ENCODE data around the gene PREX1.
"Not testable (repeated sequence)": the region's sequence is repeated elsewhere in the genome, so short reads cannot be mapped to it uniquely, and the experiment has no call there.

Gene PREX1

GRCh38 chr20:48823960-48824498 lies 3.8 kb downstream of the PREX1 start:
- DNase-seq = no peak

GRCh38 chr20:48823476-48823875 lies 4.3 kb downstream of the PREX1 start:
- no peak for DNase-seq

- DNase-seq = no peak
Measured at GRCh38 chr20:48822879-48823385, 4.9 kb downstream of the PREX1 start.

- no peak for DNase-seq
Measured at GRCh38 chr20:48822178-48822577, 5.6 kb downstream of the PREX1 start.

- no peak for DNase-seq
Measured at GRCh38 chr20:48821261-48821920, 6.4 kb downstream of the PREX1 start.

- DNase-seq = no peak
Measured at GRCh38 chr20:48820649-48820973, 7.2 kb downstream of the PREX1 start.

- no peak for DNase-seq
Measured at GRCh38 chr20:48819821-48820648, 7.8 kb downstream of the PREX1 start.

GRCh38 chr20:48819089-48819488 lies 8.7 kb downstream of the PREX1 start:
- no peak for DNase-seq

GRCh38 chr20:48818481-48818987 lies 9.3 kb downstream of the PREX1 start:
- no peak for DNase-seq

- no peak for DNase-seq
Measured at GRCh38 chr20:48818031-48818370, 9.8 kb downstream of the PREX1 start.

- no peak for DNase-seq
Measured at GRCh38 chr20:48817367-48818030, 10.3 kb downstream of the PREX1 start.

GRCh38 chr20:48816282-48817205 lies 11.3 kb downstream of the PREX1 start:
- no peak for DNase-seq

- DNase-seq = no peak
Measured at GRCh38 chr20:48815537-48815936, 12.3 kb downstream of the PREX1 start.

GRCh38 chr20:48814633-48815032 lies 13.2 kb downstream of the PREX1 start:
- no peak for DNase-seq

GRCh38 chr20:48813930-48814546 lies 13.8 kb downstream of the PREX1 start:
- no peak for DNase-seq

GRCh38 chr20:48813446-48813747 lies 14.4 kb downstream of the PREX1 start:
- DNase-seq = no peak

- no peak for DNase-seq
Measured at GRCh38 chr20:48812600-48813445, 15.0 kb downstream of the PREX1 start.

- DNase-seq = not testable (repeated sequence)
Measured at GRCh38 chr20:48812114-48812513, 15.7 kb downstream of the PREX1 start.

- no peak for DNase-seq
Measured at GRCh38 chr20:48809673-48810072, 18.1 kb downstream of the PREX1 start.

- no peak for DNase-seq
Measured at GRCh38 chr20:48808382-48809034, 19.3 kb downstream of the PREX1 start.

Data from NCI-H1417 treated with DMSO at 0.1 percent for 48 hours (cell line).